ENCODE results near the gene RIPOR3.

DNA sequence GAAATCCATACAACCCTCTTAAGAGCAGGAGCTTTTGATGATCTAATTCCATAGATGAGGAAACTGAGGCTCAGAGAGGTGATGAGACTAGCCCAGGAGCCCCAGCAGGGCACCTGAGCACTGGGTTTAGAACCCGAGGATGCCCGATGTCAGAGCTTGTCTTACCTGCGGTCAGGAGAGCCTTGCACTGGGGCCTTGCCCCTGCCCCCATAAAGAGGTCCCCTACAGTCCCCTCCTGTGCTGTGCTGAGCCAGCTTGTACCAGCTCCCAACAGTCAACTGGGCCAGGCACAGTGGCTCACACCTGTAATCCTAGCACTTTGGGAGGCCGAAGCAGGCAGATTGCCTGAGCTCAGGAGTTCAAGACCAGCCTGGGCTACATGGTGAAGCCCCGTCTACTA lies 58.6 kb downstream of the RIPOR3 start:
- TF ChIP-seq POLR2AphosphoS5 (IDR thresholded peaks at IDR 0.05) (no peak), CTCF (IDR thresholded peaks at IDR 0.05; ENCODE audit: poor library complexity, severe bottlenecking) (no peak), RAD21 (conservative IDR thresholded peaks at IDR 0.05) (no peak), TAF1 (IDR thresholded peaks at IDR 0.05; ENCODE audit: low read depth) (no peak), SMC3 (conservative IDR thresholded peaks at IDR 0.05; ENCODE audit: poor library complexity) (no peak), EZH2 (IDR thresholded peaks at IDR 0.05; ENCODE audit: borderline replicate concordance, insufficient read depth, low read length, poor library complexity, severe bottlenecking) (no peak)
